Amygdala (tissue), 56 donors: Measurements from ENCODE around the gene HAPLN2.
A peak's percentile ranks its signal among the peaks of the same experiment; 100 is the strongest.
"Not testable (repeated sequence)": the region's sequence is repeated elsewhere in the genome, so short reads cannot be mapped to it uniquely, and the experiment has no call there.

ENCODE experiments used
- DNase-seq, 56 donors: peaks; one replicate each; lab custom pipeline; 2025; lab: John Stamatoyannopoulos, UW

HAPLN2 gene

DNA sequence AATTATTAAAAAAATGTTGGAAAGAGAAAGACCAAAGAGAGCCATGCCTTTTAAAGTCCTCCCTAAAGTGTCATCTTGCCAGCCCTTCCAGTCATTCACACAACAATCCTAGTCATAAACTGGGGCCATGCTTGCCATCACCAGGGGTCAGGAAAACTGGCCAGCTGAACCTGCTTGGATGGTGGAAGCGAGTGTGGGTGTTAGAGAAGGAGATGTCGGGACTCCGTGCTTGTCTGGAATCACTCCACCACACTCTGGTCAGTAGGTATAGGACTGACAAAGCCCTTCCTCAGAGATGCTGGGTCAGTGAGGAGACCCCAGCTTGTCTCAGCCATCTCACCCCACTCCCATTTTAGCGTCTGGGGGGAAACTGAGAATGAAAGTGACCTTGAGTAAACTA is 3.3 kb upstream of the HAPLN2 start:
- DNase-seq: peak in 10 of 56 donors; percentile 21 to 62 (median 38)

DNA sequence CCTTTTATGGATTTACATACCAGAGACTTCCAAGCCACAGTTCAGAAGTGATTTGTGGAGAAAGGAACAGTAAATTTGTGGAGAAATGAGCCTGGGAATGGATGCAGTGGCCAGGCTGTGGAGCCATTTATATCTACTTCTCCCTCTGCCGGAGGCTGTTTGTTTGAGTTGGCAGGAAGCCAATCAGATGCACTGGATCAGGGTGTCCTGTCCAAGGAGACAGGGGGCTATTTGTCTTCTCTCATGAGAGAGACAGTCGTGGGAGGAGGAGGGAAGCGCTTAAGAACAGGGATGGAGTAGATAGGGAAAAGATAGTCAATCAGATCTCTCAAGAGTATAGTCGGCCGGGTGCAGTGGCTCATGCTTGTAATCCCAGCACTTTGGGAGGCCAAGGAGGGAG is 2.8 kb upstream of the HAPLN2 start:
- DNase-seq: peak in 50 of 56 donors; percentile 23 to 88 (median 64)

DNA sequence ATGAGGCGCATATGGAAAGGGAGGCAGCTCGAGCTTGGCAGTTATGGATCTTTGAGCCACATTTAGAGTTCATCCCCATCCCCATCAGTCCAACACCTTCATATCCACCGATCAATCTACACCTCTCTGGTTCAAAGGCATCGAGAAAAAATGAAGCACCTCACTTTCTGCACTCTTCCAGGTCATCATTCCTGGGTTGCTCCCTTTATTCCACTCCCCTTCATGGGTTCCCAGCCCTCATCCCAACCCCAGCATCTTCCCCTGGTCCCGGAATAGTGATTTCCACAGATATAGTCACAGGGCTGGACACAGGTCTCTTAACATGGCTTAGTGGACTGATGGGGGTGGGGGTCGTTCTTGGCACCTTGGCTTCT is 354 bp downstream of the HAPLN2 start:
- peak in 1 of 56 donors; percentile 43 for DNase-seq

DNA sequence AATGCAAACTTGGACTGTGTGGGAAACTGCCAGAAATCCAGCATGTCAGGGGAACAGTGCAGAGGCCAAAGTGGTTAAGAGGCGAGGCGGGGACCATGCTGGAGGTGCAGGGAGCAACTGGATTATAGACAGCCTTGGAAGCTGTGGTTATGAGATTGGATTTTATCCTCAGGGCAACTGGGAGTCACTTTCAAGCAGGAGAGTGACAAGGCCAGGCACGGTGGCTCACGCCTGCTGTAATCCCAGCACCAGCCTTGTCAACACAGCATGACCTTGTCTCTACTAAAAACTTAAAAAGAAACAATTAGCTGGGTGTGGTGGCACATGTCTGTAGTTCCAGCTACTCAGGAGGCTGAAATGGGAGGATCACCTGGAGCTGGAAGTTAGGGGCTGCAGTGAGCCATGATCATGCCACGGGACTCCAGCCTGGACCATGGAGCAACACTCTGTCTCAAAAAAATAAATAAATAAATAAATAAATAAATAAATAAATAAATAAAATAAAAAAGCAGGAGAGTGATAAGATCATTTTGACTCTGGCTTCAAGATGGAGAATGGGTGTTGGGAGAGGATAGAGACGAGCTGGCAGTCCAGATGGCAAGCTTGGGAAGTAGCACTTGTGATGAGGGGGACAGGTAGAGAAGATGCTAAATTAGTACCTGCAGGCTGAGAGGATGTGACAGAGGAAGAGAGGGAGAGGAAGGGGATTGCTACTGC is 3.5 kb downstream of the HAPLN2 start:
- peak in 1 of 56 donors; percentile 30 for DNase-seq

DNA sequence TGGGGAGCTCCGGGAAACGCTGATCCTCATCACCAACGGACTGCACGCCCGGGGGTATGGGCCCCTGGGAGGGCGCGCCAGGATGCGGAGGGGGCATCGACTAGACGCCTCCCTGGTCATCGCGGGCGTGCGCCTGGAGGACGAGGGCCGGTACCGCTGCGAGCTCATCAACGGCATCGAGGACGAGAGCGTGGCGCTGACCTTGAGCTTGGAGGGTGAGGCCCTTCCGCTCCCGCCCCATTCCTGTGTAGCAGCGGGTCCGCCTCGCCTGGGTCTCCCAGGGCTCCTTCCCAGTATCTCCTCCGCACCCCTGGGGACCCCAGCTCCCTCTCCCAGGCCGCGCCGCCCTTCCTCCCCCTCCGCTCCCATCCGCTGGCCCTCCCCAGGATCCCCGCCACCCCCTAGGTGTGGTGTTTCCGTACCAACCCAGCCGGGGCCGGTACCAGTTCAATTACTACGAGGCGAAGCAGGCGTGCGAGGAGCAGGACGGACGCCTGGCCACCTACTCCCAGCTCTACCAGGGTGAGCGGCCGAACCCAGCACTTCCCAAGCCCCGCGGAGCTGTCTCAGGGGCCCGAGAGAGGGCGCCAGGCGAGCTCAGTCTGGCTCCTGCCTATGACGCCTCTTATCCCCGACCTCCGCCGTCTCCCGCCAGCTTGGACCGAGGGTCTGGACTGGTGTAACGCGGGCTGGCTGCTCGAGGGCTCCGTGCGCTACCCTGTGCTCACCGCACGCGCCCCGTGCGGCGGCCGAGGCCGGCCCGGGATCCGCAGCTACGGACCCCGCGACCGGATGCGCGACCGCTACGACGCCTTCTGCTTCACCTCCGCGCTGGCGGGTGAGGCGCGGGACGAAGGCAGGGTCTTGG is 5.0 kb downstream of the HAPLN2 start:
- peak in 27 of 56 donors; percentile 16 to 67 (median 40) for DNase-seq

DNA sequence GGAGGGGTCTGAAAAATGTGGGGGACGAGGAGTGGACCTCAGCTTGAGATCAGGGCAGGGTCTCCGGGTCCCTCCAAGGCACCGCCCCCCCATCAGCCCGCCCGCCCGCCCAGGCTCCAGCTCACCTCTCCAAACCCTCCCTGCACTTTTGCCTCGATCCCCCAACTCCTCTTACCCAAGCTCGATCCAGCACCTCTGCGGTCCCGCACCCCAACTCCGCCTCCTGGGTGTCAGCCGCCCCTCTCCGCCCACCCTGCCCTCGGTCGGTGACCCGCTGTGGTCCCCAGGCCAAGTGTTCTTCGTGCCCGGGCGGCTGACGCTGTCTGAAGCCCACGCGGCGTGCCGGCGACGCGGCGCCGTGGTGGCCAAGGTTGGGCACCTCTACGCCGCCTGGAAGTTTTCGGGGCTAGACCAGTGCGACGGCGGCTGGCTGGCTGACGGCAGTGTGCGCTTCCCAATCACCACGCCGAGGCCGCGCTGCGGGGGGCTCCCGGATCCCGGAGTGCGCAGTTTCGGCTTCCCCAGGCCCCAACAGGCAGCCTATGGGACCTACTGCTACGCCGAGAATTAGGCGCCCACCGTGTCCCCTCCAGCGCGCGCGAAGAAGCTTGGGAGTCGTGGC is 5.7 kb downstream of the HAPLN2 start:
- peak in 2 of 56 donors; percentile 27 to 28 for DNase-seq

DNA sequence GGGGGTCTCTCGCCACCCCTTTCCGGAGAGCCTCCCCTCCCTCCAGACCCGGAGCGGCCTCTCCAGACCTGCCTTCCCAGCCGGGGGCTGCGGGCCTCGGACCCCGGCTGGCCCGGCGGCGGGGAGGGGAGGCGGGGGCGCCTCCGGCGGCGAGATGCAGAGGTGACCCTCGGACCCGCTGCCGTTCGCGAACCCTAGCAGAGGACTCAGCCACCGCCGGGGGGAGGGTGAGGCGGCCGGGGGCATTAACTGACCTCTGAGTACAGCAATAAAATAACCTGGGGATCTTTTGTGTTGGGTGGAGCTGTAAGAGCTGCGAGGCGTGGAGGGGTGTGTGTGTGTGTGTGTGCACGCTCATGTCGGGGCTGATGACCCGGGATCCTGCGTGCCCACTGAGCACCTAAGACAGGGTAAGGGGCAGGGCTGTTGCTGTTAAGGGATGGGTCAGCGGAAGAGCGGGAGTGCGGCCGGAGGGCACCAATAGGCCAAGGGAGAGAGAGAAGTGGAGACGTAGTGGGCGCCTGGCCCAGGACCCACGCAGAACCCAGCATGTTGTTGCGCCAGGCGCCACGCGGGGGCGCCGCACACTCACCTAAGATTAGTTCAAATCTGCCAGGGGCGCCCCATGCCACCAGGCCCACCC is 6.3 kb downstream of the HAPLN2 start:
- peak in 43 of 56 donors; percentile 15 to 88 (median 46) for DNase-seq

DNA sequence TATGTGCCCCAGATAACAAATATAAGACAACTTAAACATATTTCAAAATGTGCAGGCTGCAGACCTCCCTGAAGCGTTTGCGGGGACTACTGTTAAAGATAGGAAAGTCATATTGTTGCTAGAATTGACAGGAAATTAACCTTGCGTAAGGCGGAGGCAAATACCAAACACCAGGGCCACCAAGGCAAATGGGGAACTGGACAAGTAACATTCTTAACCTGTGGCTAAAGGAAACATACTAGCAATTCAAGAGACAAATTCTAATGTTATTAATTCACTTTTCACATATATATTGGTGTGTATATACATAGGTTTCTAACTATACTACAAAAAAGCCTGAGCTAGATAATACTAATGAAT is 6.8 kb downstream of the HAPLN2 start:
- DNase-seq: no peak

DNA sequence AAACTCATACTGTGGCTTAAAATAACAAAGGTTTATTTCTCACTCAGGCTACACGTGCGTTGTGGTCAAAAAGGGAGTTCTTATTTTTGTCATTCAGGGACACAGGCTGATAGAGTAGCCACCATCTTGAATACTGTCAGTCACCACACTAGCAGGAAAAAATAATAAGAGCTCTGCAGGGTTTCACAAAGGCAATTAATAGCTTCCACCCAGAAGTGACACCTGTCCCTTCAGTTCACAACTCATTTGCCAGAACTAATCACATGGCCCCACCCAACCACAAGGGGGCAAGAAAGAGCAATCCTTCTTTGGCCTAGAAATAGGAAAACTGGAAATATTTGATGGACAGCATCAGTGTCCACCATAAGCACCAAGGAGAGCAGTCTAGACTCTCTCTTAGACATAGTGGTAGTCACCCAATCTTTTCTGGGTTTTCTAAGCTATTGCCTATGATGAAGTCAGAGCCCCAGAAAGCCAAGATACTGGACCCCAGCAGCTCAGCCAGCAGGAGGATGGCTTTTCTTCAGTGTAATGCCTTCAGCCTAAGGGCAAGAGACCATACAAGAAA is 8.2 kb downstream of the HAPLN2 start:
- DNase-seq: peak in 15 of 56 donors; percentile 9 to 71 (median 22)

DNA sequence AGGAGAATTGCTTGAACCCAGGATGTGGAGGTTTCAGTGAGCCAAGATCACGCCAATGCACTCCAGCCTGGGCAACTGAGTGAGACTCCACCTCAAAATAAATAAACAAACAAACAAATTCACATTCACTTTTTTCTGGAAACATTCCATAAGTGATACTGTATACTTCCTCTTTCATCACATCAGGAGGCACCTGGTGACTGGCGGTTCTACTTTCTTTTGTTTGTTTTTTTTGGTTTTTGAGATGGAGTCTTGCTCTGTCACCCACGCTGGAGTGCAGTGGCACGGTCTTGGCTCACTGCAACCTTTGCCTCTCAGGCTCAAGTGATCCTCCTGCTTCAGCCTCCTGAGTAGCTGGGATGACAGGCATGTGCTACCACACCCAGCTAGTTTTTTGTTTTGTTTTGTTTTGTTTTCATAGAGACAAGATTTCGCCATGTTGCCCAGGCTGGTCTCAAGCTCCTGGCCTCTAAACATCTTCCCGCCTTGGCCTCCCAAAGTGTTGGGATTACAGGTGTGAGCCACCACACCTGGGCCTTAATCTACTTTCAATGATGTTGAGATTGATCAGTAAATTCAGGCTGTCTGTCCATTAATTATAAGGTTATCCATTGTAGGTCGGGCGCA is 10.7 kb downstream of the HAPLN2 start:
- no peak for DNase-seq

DNA sequence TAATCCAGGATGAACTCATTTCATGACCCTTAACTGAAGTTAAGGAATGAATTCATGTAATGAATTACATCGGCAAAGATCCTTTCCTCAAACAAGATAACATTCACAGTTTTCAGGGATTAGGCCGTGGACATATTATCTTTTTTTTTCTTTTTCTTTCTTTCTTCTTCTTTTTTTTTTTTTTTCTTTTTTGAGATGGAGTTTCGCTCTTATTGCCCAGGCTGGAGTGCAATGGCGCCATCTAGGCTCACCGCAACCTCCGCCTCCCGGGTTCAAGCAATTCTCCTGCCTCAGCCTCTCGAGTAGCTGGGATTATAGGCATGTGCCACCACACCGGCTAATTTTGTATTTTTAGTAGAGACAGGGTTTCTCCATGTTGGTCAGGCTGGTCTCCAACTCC is 11.9 kb downstream of the HAPLN2 start:
- DNase-seq: not testable (repeated sequence)

DNA sequence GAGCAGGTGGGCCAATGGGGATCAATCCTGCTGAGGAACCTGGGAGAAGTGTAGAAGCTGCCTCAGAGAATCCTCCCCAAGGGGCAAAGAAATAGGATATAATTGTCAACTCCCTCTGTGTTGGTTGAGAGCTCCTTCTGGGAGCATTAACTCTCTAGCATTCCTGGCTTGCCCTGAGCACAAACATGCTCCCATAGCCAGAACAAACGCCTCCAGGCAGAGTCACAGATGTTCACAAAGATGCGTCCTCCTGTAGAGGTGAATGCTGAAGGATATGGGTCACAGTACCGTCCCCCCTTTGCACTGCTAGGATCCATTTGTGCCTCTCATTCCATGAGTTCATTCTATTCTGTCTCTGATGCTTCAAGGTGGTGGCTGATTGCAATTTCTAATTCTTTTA is 13.1 kb downstream of the HAPLN2 start:
- DNase-seq: no peak

DNA sequence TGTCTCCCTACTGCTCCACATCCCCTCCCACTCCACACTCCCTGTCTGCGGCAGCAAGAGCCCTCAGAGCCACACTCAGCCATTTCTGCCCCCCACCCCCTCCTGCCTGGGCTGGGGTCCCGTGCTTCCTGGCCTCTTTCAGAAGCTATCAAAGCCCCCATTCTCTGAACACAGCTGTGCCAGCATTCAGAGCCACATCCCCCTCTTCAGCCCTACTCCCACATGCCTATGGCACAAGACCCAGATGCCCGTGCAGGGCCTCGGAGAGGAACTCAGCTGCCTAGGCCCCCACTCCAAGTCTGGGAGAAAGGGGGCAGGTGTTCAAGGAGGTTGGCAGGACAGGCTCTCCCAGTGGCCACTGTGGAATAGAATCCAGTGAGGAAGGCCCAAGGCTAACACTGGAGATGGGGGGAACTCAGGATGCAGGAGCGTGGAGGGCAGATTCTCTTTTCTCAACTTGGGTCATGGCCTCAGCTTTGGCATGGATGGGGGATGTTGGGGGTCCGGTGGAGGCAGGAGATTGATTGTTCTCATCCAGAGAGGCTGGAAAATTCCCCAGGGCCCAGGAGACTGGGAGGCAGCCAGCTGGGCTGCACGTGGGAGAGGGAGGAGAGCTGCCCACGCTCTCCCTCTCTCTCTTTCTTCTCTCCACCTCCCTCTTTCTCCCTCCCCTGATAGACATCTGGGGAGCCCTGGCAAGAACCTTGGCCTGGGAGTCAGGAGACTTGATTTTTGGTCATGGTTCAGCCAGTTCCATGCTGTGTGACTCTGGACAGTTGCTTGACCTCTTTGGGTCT is 19.2 kb downstream of the HAPLN2 start:
- DNase-seq: peak in 32 of 56 donors; percentile 26 to 85 (median 56)

DNA sequence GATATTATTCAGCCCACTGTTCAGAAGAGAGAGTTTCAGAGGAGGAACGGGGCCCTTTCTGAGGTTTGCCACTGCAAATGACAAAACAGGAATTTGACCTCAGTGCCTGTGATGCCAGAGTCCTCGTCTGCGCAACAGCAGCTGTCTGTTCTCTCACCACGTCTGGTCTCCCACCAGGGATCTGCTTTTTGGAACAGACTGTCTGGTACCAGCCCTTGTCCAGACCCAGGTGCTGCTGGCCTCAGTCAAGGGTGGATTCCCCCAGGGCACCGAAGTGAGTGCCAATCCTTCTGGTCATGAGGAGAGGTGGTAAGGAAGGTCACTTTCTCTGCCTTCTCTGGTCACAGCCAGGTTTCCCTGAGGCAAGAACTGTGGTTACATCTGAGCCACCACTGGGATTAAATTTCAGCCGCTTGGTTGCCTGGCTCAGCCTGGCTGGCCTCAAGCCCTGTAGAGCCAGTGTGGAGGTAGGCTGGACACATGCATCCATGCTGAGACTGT is 20.4 kb downstream of the HAPLN2 start:
- DNase-seq: peak in 1 of 56 donors; percentile 23

DNA sequence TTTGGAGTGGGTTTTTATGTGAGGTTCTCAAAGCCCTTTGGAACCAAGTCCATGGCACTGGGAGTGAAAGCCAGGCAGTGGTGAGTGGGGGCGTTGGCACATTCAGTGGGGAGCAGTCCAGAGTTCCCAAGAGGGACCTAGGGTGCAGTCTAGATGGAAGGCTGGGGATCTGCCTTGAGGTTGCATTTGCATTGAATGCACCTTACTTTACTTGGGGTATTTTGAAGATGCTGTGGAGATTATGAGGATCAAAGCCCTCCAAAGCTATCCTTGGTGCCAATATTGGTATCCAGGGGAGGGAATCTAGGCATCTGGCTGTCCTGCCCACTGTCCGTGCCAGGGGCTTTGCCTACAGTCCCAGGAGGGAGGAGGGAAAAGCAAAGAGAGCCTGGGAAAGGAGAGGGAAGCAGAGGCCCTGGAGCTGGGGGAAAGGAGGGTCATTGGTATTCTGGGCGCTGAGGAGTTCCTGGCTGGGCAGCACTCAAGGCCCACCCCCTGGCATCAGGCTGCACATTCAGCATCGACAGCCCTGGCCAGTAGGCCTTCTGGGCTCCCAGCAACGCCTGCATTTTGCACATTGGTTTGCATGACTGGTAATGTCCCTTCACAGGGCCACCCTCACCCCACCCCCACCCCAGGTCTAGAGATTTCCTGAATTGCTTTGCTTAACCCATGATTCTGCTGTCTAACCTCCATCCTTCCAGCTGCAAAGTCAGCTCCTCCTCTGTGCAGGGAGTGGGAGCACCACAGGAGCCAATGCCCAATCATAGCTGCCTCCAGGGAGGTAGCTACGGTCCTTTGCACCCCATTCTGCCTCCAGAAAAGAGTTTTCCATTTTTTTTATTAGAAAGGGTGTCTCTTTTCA is 21.9 kb downstream of the HAPLN2 start:
- peak in 45 of 56 donors; percentile 24 to 89 (median 68) for DNase-seq

DNA sequence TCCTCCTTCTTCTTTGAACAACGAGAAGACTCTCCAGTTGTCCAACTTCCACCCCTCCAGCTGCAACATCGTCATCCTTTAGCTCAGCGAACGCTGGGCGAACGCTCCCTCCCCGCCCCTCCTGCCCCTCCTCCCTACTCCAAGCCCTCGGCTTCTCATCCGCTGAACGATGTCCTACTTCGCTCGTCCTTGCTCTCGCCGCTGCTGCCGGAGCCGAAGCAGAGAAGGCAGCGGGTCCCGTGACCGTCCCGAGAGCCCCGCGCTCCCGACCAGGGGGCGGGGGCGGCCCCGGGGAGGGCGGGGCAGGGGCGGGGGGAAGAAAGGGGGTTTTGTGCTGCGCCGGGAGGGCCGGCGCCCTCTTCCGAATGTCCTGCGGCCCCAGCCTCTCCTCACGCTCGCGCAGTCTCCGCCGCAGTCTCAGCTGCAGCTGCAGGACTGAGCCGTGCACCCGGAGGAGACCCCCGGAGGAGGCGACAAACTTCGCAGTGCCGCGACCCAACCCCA is 22.6 kb downstream of the HAPLN2 start, which contains the start of gene BCAN:
Gene BCAN (plus strand): TSS at position 357 of the 504 bp plus-strand sequence. CDS start 3,938 bp downstream, outside the sequence.
- peak in 52 of 56 donors; percentile 24 to 86 (median 65) for DNase-seq

DNA sequence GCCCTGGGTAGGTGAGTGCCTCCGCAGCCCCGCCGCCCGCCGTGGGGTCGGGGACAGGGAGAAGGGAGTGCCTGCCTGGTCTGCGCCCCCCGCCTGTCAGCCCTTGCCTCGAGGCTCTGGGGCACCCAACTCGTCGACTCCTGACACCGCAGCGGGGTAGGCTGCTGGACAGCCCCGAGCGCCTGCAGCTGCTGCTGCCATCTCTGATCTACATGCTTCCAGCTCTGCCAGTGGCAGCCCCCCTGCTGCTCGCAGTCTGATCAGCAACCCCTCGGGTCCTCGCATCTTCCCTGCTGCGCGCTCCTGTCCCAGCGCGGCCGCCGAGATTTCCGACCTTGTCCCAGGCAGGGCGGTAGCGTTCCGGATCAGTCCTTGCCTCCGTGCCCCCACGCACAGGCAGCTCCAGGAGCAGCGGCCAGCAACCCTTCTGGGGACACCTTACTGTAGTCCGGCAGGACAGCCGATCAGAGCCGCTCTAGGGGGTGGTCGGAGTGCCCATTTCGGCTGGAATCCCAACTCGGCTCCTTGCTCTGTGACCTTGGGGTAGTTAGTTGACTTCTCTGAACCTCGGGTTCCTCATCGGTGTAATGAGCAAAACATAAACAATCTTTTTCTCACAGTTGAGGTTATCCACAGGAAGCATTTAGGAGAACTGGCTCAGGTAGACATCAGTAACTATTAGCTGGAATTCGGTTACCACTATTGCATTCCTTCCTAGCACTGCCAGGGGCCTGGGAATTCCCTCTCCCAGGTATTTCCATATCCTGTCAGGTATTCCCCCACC is 23.2 kb downstream of the HAPLN2 start:
- DNase-seq: peak in 3 of 56 donors; percentile 34 to 60 (median 49)
